GM21619 (cell line): ENCODE measurements around the gene CTAGE9.
"Not testable (repeated sequence)": the region's sequence is repeated elsewhere in the genome, so short reads cannot be mapped to it uniquely, and the experiment has no call there.

Experiments
- ATAC-seq: cut with Tn5 transposase; IDR thresholded peaks from one replicate; pipeline ENCODE4 v1.9.1; 2021; ENCODE audit not compliant: unreplicated experiment

The CTAGE9 gene

DNA sequence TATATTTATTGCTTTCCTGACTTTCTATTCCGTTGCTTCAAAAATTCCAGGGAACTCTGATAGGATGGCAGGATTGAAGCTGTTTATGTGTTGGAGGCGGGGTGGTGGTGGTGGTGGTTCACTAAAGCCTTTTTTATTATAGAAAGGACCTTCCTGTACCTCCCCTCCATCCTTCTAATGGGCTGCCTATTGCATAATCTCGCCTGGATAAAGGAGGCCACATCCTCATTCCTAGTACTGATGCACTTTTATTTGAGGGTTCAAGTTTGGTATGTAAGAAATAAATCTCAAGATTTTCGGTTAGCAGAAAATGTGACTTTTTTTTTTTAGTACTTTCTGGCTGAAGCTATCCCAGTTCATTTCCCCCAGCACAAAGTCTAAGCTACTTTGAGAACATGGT lies 18.7 kb upstream of the CTAGE9 start:
- ATAC-seq = no peak

DNA sequence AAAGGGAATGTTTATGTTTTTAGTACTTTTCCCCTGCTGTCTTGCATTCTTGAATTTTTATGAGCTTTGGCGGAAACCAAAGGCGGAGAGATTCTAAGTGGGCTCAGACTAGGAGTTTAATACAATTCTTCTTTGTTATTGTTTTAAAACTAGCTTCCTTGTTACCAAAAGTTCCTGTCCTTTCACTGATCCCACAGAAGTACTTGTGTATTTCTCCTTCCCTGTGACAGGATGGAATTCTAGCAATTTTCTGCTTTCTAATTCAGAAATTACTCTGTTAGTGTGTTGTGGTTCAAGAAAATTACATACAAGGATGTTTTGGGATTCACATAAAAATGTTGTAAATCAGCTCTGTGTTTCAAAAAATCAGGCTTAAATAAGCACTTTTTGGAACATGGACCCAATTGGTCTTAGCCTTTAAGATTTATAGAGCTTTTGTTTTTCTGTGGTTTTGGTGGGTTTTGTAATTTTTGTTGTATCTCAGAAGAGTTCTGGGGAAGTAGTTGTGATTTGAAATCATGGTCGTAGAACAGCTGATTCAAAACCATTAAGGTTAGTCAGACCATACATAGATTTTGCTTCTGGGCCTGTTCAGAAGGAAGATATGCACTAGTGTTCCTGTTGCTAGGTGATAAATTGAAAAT lies 17.6 kb upstream of the CTAGE9 start:
- ATAC-seq = no peak

DNA sequence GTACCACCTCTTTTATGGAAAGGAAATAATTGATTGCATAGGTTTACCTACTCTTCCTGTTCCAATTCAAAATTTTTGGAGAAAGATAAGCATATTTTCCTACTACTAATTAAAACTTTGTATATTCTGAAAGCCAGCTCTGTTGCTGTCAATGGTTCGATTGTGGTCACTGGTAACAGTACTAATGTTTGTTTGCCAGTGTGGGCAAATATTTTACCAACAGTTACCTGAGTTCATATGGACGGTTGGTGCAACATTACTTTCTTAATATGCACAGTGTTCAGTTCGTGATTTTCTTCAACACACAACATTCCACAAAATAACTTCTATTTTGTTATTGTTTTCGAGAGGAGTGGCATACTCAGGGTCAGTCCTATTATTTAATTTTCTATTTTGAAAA lies 17.1 kb upstream of the CTAGE9 start:
- ATAC-seq = no peak

- ATAC-seq = no peak
These were observed 16.6 kb upstream of the CTAGE9 start for GRCh38 chr6:131727467-131727866.

DNA sequence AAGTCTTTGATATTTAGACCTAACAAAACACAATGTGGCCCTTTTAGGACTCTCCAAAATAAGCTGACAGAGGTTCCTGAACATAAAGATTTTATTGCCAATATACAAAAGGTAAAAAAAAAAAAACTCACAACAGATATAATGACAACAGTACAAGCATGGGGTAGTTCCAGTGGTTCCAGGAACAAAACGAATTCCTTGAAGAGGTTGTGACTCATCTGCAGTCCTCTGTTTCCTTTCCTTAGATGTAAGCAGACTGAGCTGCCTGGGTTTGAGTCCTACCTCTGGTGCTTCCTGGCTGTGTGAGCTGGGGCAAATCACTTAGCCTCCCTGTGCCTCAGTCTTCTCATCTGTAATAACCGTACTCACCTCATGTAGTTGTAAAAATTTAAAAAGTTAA lies 13.3 kb upstream of the CTAGE9 start:
- no peak for ATAC-seq

DNA sequence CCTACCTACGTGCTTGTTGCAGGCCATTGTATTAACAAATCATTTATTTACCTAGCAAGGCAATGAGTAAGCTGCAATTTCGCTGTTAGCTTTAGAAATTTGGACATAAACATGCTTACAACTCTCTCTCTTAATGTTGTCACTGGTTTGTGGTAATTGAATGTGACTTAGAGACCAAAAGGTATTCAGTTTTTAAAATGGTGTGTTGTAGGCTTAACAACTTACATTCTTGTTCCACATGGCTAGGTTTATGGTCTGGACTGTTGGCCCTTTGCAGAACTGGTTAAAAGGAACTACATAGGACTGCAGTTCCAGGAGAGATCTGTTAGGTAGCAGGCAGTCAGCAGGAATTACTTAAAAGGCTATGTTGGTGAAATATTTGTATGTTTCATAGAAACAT lies 10.3 kb upstream of the CTAGE9 start:
- ATAC-seq = no peak

GRCh38 chr6:131717836-131718542 lies 7.2 kb upstream of the CTAGE9 start:
- no peak for ATAC-seq

DNA sequence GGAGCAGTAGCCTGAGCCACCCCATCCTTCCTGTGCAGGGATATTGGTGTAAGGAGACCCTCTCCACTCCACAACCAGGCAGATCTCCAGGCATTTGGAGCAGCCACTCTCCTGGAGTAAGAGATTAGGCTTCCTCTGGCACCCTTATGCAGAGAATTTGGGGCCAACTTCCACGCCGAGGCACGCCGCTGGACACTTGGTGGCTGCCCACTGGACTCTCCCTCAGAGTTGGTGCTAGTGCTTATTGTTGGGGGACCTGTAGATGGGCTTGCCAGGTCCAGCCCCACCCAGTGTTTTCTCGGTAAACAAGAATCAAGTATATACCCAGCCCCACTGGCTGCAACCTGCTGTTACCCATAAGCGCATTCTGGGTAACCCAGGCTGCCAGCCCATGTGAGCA lies 4.8 kb upstream of the CTAGE9 start:
- peak; percentile 72 for ATAC-seq

DNA sequence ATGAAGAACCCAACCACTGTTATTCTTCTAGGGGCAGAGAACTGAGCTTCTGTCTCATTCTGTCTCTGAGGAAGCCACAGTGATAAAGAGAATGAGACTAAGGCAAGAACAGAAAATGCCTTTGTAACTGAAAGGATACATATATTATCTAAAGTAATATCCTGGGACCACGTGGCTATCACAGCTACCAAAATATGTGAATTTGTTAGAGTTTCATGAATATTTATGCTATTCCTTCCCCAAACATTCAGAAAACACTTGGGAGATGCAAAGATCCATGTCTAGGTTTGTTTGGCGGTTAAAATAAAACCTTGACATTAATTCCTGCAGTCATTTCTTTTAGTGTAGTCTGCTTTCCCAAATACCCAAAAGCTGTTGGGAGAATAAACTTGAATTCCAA lies 6.9 kb downstream of the CTAGE9 start:
- ATAC-seq = not testable (repeated sequence)

DNA sequence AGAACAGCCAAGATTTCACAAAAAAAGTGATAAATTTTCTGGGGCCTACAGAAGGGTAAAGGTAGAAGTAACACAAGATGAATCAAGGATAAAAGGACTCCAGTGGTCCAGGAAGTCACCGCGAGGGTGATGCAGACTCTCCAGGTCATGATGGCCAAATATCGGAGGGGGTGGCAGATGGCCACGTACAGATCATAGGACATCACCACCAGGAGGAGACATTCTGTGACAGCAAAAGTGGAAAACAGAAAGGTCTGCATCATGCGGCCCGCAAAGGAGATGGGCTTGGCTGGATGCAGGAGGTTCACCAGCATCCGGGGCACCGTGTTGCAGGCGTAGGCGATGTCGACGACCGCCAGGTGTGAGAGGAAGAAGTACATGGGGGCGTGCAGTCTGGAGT lies 10.0 kb downstream of the CTAGE9 start:
- not testable (repeated sequence) for ATAC-seq

DNA sequence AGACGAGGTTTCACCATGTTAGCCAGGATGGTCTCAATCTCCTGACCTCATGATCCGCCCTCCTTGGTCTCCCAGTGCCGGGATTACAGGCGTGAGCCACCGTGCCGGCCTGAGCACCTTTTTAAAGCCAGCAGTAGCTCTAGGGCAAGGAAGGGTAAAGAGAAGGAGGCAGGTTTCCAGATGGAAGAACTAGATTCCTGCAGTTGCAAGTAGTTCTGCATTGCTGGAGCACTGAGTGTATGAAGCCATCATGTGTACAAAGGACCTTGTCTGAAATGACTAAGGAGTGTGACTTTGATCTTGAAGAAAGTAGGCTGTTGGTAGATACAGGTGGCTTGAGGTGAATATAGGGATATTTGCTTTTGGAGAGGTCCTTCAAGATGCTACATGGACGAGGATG lies 13.9 kb downstream of the CTAGE9 start:
- ATAC-seq = no peak

DNA sequence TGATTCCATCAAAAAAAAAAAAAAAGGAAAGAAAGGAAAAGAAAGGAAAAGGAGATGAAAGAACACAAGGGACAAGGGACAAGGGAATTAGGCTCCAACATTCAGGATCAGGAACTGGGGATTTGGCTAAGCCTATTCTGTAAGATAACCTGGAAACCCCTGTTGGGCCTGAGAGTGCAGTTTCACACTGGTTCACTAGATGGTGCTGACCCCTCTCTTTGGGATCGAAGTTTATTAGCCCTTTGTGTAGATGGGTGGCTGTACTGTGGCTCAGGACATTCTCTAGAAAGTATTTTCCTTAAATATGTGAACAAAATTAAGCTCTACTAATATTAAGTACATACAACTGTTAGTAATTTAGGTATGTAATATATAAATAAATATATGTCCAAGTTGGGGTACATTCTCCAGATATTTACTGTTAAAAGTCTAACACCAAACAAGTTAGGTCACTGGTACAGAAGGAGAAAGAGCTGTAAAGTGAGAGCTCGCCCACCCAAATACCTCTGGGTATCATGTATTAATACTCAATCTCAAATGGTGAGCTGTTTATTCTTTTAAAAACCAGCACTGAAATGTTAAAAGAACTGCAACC lies 15.9 kb downstream of the CTAGE9 start:
- ATAC-seq = peak; percentile 96

DNA sequence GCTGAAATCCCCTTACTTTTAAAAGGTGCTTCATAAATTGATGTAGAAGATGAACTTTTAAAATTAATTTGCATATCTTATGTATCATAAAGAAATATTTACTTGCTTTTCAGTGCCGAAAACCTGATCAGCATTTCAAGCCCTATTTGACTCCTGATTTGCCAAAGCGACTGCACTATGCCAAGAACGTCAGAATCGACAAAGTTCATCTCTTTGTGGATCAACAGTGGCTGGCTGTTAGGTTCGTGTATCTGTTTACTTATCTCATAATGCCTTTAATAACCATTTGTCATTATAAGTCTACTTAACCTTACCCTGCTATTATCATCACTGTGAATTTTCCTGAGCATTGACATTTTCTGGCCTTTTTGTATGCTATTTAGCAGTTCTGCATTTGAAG lies 17.4 kb downstream of the CTAGE9 start:
- no peak for ATAC-seq

DNA sequence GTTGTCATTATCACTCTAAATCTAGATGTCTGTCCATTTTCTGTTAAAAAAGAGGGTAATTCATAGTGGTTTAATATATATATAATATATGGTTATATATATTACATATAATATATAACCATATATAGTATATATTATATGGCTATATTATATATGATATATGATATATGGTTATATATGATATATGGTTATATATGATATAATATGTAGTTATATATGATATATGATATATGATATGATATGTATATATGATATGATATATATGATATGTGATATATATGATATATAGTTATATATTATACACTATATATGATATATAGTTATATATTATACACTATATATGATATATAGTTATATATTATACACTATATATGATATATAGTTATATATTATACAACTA lies 18.2 kb downstream of the CTAGE9 start:
- ATAC-seq = no peak

DNA sequence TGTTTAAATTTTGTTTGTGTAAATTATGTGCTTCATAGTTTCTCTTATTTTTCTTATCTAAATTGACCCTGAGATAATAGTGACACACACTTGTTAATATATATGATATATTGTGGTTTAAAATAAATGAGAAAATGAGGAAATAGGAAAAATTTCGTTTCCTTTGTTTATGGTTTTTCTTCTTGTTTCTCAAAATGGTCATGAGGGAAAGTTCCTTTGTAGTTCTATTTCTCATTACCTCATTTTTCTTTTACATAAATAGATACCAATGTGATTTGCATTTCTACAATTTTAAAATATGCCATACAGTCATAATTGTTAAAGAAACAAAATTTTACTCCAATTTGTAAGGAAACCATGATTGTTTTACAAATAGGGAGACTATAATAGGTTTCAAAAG lies 18.8 kb downstream of the CTAGE9 start:
- no peak for ATAC-seq

- ATAC-seq = peak; percentile 60
These were observed 22.5 kb downstream of the CTAGE9 start for GRCh38 chr6:131688286-131688685.

DNA sequence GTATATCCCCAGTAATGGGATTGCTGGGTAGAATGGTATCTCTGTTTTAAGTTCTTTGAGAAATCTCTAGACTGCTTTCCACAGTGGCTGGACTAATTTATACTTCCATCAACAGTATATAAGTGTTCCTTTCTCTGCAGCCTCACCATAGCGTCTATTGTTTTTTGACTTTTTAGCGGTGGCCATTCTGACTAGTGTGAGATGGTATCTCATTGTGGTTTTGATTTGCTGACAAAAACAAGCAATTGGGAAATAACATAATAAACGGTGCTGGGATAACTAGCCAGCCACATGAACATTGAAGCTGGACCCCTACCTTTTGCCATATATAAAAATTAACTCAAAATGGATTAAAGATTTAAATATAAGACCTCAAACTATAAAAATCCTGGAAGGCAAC lies 23.8 kb downstream of the CTAGE9 start:
- no peak for ATAC-seq

- ATAC-seq = peak; percentile 58
These were observed 25.5 kb downstream of the CTAGE9 start for GRCh38 chr6:131685266-131685780.

- peak; percentile 73 for ATAC-seq
These were observed 27.3 kb downstream of the CTAGE9 start for GRCh38 chr6:131683479-131683878.

DNA sequence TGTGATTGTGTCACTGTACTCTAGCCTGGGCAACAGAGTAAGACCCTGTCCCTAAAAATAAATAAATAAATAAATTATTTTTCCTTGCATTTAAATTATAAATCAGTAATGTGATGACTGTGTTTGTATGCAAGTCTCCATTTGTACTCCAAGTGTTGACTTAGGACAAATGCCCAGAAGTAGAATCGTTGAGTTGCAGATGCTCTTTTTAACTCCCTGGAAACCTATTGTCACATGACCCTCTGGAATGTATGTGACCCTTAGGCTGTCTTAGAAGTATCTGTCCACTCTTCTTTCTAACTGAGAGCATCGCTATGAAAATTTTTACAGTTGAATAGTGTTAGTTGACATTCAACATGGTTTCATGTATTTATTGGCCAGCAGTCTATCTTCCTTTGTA lies 28.4 kb downstream of the CTAGE9 start:
- ATAC-seq = no peak

- ATAC-seq = no peak
These were observed 29.2 kb downstream of the CTAGE9 start for GRCh38 chr6:131681585-131681984.

GRCh38 chr6:131680868-131681267 lies 29.9 kb downstream of the CTAGE9 start:
- ATAC-seq = no peak
